Ishikawa (cell line): ENCODE data around the gene POU2F1.

ENCODE experiments used
- RAD21 ChIP-seq: IDR thresholded peaks from 2 replicates; pipeline ENCODE4 v1.6.1; 2012; ENCODE audit warnings: low read depth
- YY1 ChIP-seq: IDR thresholded peaks from 2 replicates; pipeline ENCODE4 v1.6.1; 2012; ENCODE audit warnings: low read depth

- TF ChIP-seq YY1 (no peak), RAD21 (no peak)
Observed at GRCh38 chr1:167291539-167292185, 71.0 kb downstream of the POU2F1 start.
